Neural cell (in vitro differentiated cells): ENCODE data around the gene SOS1. TPM values are rescaled to one million over a fixed set of nuclear protein-coding genes. Genes with fewer than 3 reads are reported as not detected.

ENCODE experiments used
- H2AFZ ChIP-seq: fragments of 200-600, 300-800 bp; sonication (generic), shearing (Covaris generic); 2 replicates; pipeline ENCODE4 v1.6.0; 2014; ENCODE audit warnings: low read depth, mild to moderate bottlenecking, antibody characterized with exemption, low read length, moderate library complexity
- H3F3A ChIP-seq: fragments of 200-600 bp; shearing (Covaris generic); 2 replicates; pipeline ENCODE4 v1.6.1; 2016; ENCODE audit warnings: mild to moderate bottlenecking, moderate library complexity, mixed read lengths, antibody characterized with exemption, low read length; ENCODE audit not compliant: insufficient read depth, poor library complexity, severe bottlenecking
- H3K27ac ChIP-seq: fragments of 200-600, 300-800 bp; sonication (generic), shearing (Covaris generic); 2 replicates; pipeline ENCODE4 v1.5.1; 2014; ENCODE audit warnings: mild to moderate bottlenecking, low read length, moderate library complexity
- H3K27me3 ChIP-seq: fragments of 300-800, 200-600 bp; sonication (generic), shearing (Covaris generic); 2 replicates; pipeline ENCODE4 v1.6.0; 2014; ENCODE audit warnings: mild to moderate bottlenecking, low read depth, low read length, moderate library complexity; ENCODE audit not compliant: insufficient read depth
- H3K36me3 ChIP-seq: fragments of 300-800, 200-600 bp; sonication (generic), shearing (Covaris generic); 2 replicates; pipeline ENCODE4 v1.5.1; 2014; ENCODE audit warnings: mild to moderate bottlenecking, antibody characterized with exemption, low read length, moderate library complexity; ENCODE audit not compliant: insufficient read depth
- H3K4me2 ChIP-seq: fragments of 300-800, 200-600 bp; sonication (generic), shearing (Covaris generic); 2 replicates; pipeline ENCODE4 v1.6.0; 2014; ENCODE audit warnings: mild to moderate bottlenecking, low read length
- H3K4me3 ChIP-seq: fragments of 300-800, 200-600 bp; sonication (generic), shearing (Covaris generic); 2 replicates; pipeline ENCODE4 v1.5.1; 2014; ENCODE audit warnings: mild to moderate bottlenecking, low read length, moderate library complexity
- H3K79me2 ChIP-seq: fragments of 200-600 bp; shearing (Covaris generic); replicated peaks from 2 replicates; pipeline ENCODE4 v1.6.0; 2014; ENCODE audit warnings: mild to moderate bottlenecking, low read length, moderate library complexity; ENCODE audit not compliant: insufficient read depth
- H3K9ac ChIP-seq: fragments of 300-800, 200-600 bp; sonication (generic), shearing (Covaris generic); 2 replicates; pipeline ENCODE4 v1.6.1; 2016; ENCODE audit warnings: mild to moderate bottlenecking, low read length, mixed read lengths
- H3K9me2 ChIP-seq: fragments of 200-600 bp; shearing (Covaris generic); 2 replicates; pipeline ENCODE4 v1.6.1; 2016; ENCODE audit warnings: mild to moderate bottlenecking, low read length, mixed read lengths; ENCODE audit not compliant: insufficient read depth
- H3K9me3 ChIP-seq: fragments of 200-600, 300-800 bp; sonication (generic), shearing (Covaris generic); 2 replicates; pipeline ENCODE4 v1.6.1; 2016; ENCODE audit warnings: mild to moderate bottlenecking, mixed run types, low read length, moderate library complexity, mixed read lengths
- H4K20me1 ChIP-seq: fragments of 200-600 bp; shearing (Covaris generic); 2 replicates; pipeline ENCODE4 v1.6.1; 2016; ENCODE audit warnings: mild to moderate bottlenecking, mixed run types; ENCODE audit not compliant: insufficient read depth
- CTCF ChIP-seq: fragments of 450-650 bp; IDR thresholded peaks from 2 replicates; pipeline ENCODE4 v1.5.1; 2014; ENCODE audit warnings: antibody characterized with exemption, mild to moderate bottlenecking, moderate library complexity; ENCODE audit not compliant: poor library complexity, severe bottlenecking
- EP300 ChIP-seq: fragments of 450-650 bp; conservative IDR thresholded peaks from 2 replicates; pipeline ENCODE4 v1.6.1; 2014; ENCODE audit warnings: antibody characterized with exemption, mild to moderate bottlenecking, moderate library complexity; ENCODE audit not compliant: poor library complexity, severe bottlenecking
- EZH2 ChIP-seq: fragments of 200-600, 300-800 bp; shearing (Covaris generic), sonication (generic); IDR thresholded peaks from 2 replicates; pipeline ENCODE4 v1.6.1; 2014; ENCODE audit warnings: antibody characterized with exemption, low read length, borderline replicate concordance, mild to moderate bottlenecking; ENCODE audit not compliant: insufficient read depth, poor library complexity, severe bottlenecking
- MXI1 ChIP-seq: fragments of 450-650 bp; conservative IDR thresholded peaks from 2 replicates; pipeline ENCODE4 v1.6.1; 2014; ENCODE audit warnings: antibody characterized with exemption, mild to moderate bottlenecking; ENCODE audit not compliant: poor library complexity, severe bottlenecking
- POLR2AphosphoS5 ChIP-seq: IDR thresholded peaks from 2 replicates; pipeline ENCODE4 v1.6.1; 2012
- RAD21 ChIP-seq: fragments of 450-650 bp; conservative IDR thresholded peaks from 2 replicates; pipeline ENCODE4 v1.6.1; 2014; ENCODE audit warnings: antibody characterized with exemption, mild to moderate bottlenecking, moderate library complexity
- REST ChIP-seq: IDR thresholded peaks from 2 replicates; pipeline ENCODE4 v1.6.1; 2012; ENCODE audit warnings: borderline replicate concordance
- SMC3 ChIP-seq: fragments of 450-650 bp; conservative IDR thresholded peaks from 2 replicates; pipeline ENCODE4 v1.6.1; 2014; ENCODE audit warnings: antibody characterized with exemption, mild to moderate bottlenecking, moderate library complexity; ENCODE audit not compliant: poor library complexity
- TAF1 ChIP-seq: IDR thresholded peaks from 2 replicates; pipeline ENCODE4 v1.6.1; 2012; ENCODE audit warnings: low read depth
- polyA plus RNA-seq: library from polyadenylated mRNA; depleted of rRNA; stranded (reverse); fragments of >200 nt; gene quantifications from 2 replicates; pipeline ENCODE4 v1.2.3, GENCODE V29; 2014

The SOS1 gene
- polyA plus RNA-seq, 1 donor from 2014 or later = 19.0 TPM

GRCh38 chr2:39069136-39069515 lies 51.7 kb downstream of the SOS1 start:
- no peak overlapping the region for H3K4me2 ChIP-seq
- no peak overlapping the region for H3K27ac ChIP-seq
- peaks cover 31% of the 10 kb centered on the region for H3K79me2 ChIP-seq

More at GRCh38 chr2:39069136-39069515, 51.7 kb downstream of the SOS1 start:
- H3K9me2 ChIP-seq = no peaks in the 10 kb centered on the region
- H3K9me3 ChIP-seq = no peaks in the 10 kb centered on the region
- no peaks in the 10 kb centered on the region for H4K20me1 ChIP-seq
- H2AFZ ChIP-seq = no peak overlapping the region
- no peak overlapping the region for H3K9ac ChIP-seq
- H3K36me3 ChIP-seq = no peaks in the 10 kb centered on the region
- no peaks in the 10 kb centered on the region for H3K27me3 ChIP-seq
- H3K4me3 ChIP-seq = no peak overlapping the region
- H3F3A ChIP-seq = no peaks in the 10 kb centered on the region
- TF ChIP-seq SMC3 (no peak), POLR2AphosphoS5 (no peak), REST (no peak), EP300 (no peak), RAD21 (no peak), MXI1 (no peak), CTCF (no peak), EZH2 (no peak), TAF1 (no peak)
